DMS53 treated with DMSO at 0.1 percent for 48 hours (cell line): ENCODE measurements around the gene GUCD1.
"Not testable (repeated sequence)": the region's sequence is repeated elsewhere in the genome, so short reads cannot be mapped to it uniquely, and the experiment has no call there.

Experiments used
- DNase-seq: peaks from one replicate; lab custom pipeline; 2025; ENCODE audit not compliant: unreplicated experiment; lab: John Stamatoyannopoulos, UW

The GUCD1 gene

GRCh38 chr22:24530968-24531367 lies 24.0 kb downstream of the GUCD1 start:
- not testable (repeated sequence) for DNase-seq

- DNase-seq: no peak
Measured at GRCh38 chr22:24529898-24530297, 25.0 kb downstream of the GUCD1 start.

GRCh38 chr22:24526191-24526590 lies 28.7 kb downstream of the GUCD1 start:
- no peak for DNase-seq

- DNase-seq: peak; percentile 11
Measured at GRCh38 chr22:24525416-24526037, 29.4 kb downstream of the GUCD1 start.

GRCh38 chr22:24523873-24524272 lies 31.1 kb downstream of the GUCD1 start:
- no peak for DNase-seq

GRCh38 chr22:24521791-24522245 lies 33.1 kb downstream of the GUCD1 start:
- DNase-seq: peak; percentile 53

GRCh38 chr22:24519496-24519895 lies 35.4 kb downstream of the GUCD1 start:
- DNase-seq: no peak

GRCh38 chr22:24518771-24519485 lies 36.0 kb downstream of the GUCD1 start:
- DNase-seq: no peak

GRCh38 chr22:24518228-24518627 lies 36.7 kb downstream of the GUCD1 start:
- no peak for DNase-seq

- DNase-seq: no peak
Measured at GRCh38 chr22:24517446-24517845, 37.5 kb downstream of the GUCD1 start.

GRCh38 chr22:24516301-24516737 lies 38.6 kb downstream of the GUCD1 start:
- no peak for DNase-seq

- no peak for DNase-seq
Measured at GRCh38 chr22:24515027-24515338, 40.0 kb downstream of the GUCD1 start.

GRCh38 chr22:24514241-24515026 lies 40.5 kb downstream of the GUCD1 start:
- DNase-seq: no peak

GRCh38 chr22:24513378-24514240 lies 41.3 kb downstream of the GUCD1 start:
- DNase-seq: no peak

- DNase-seq: no peak
Measured at GRCh38 chr22:24512043-24512442, 42.9 kb downstream of the GUCD1 start.

- DNase-seq: no peak
Measured at GRCh38 chr22:24510637-24511625, 44.0 kb downstream of the GUCD1 start.

- no peak for DNase-seq
Measured at GRCh38 chr22:24507716-24508115, 47.2 kb downstream of the GUCD1 start.

GRCh38 chr22:24506802-24507438 lies 48.0 kb downstream of the GUCD1 start:
- DNase-seq: peak; percentile 23

GRCh38 chr22:24504956-24505736 lies 49.8 kb downstream of the GUCD1 start:
- DNase-seq: peak; percentile 9
